ENCODE measurements around the gene KIAA1191.

DNA sequence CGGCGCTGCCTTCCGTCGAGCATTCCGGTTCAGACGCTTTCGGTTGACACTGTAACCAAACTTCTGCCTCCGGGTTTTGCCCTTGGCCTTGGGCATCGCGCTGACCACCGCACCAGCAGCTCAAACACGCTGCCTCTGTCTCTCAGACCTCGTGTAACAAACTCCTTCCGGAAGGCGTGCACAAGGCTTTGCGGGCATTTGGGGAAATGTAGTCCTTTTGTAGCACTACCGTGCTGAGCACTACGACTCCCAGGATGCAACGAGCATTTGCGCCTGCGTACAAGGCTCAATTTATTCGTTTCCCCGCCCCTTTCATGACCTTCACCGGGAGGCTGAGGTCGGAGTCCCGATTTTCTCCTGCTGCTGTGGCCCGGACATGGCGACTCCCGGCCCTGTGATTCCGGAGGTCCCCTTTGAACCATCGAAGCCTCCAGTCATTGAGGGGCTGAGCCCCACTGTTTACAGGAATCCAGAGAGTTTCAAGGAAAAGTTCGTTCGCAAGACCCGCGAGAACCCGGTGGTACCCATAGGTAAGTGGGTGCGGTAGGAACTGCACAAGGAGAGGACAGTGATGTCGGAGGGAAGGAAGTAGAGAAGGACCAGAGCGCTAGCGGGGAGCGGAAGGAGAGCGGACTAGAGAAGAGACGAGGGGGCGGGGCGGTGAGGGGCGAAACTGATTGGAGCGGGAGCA, 27.0 kb upstream of the KIAA1191 start, which contains the start of the genes HIGD2A and NOP16:
- TF ChIP-seq CTCF (IDR thresholded peaks at IDR 0.05) (no peak), POLR2A (IDR thresholded peaks at IDR 0.05) (peak in 1 of 2 donors; percentile 11), EP300 (IDR thresholded peaks at IDR 0.05) (no peak)

Measured in suprapubic skin (tissue), 3 donors.